K562 (cell line): Measurements from ENCODE around the gene SACM1L. TPM values are rescaled to one million over a fixed set of nuclear protein-coding genes. Genes with fewer than 3 reads are reported as not detected.

Experiments used
- ATAC-seq: fragments of 200-7000 bp; cut with Tn5 transposase; 3 replicates; pipeline ENCODE4 v1.9.1; 2020; ENCODE audit warnings: moderate library complexity
- BruUV-seq: library from RNA; stranded (reverse); fragments of 400-500 nt; replicated peaks from 2 replicates; lab custom pipeline; 2021; lab: Mats Ljungman, UMichigan
- CTCF ChIA-PET: fragments of 300-600 bp; formaldehyde crosslinking; extraction: SDS; loops from one replicate; lab custom pipeline; 2021; ENCODE audit warnings: low intra/inter-chr PET ratio; lab: Yijun Ruan, JAX
- POLR2A ChIA-PET: fragments of 300-600, 350-650 bp; sonication (Branson Sonifier 250); formaldehyde crosslinking; extraction: SDS; loops from one replicate; lab custom pipeline; 2021; ENCODE audit warnings: antibody characterized with exemption, inconsistent platforms; lab: Yijun Ruan, JAX
- DNase-seq, 4 experiments: peaks; one replicate each; pipeline versions ENCODE4 v3.0.0 to v3.0.0-alpha.2; 2011 to 2018; ENCODE audit warnings: low spot score in 3 of 4, mixed read lengths in 3 of 4; ENCODE audit errors: extremely low read depth in 1 of 4
- FAIRE-seq: peaks from 2 replicates; lab custom pipeline; 2011; peaks lifted over from hg19 to GRCh38; lab: Jason Lieb, UNC
- H2AFZ ChIP-seq: 2 replicates; pipeline ENCODE4 v1.6.0; 2011; ENCODE audit warnings: low read depth, low read length, control low read depth, inconsistent platforms
- H3K27ac ChIP-seq: fragments of 200-600 bp; 3 replicates; pipeline ENCODE4 v1.8.0; 2011; ENCODE audit warnings: low read depth, mild to moderate bottlenecking, control low read depth, inconsistent platforms, low read length, moderate library complexity, mixed read lengths; ENCODE audit errors: extremely low read depth
- H3K27me3 ChIP-seq, 2 experiments: fragments of 300-600 bp in 1 of 2; 2 replicates in 1 of 2; 3 replicates in 1 of 2; pipeline versions ENCODE4 v1.6.0 to v1.8.0; 2011; ENCODE audit warnings: inconsistent platforms in 2 of 2, low read length in 2 of 2, mild to moderate bottlenecking in 1 of 2, mixed read lengths in 1 of 2, moderate library complexity in 1 of 2; ENCODE audit not compliant: control insufficient read depth in 2 of 2, insufficient read depth in 2 of 2
- H3K36me3 ChIP-seq: fragments of 300-600 bp; 3 replicates; pipeline ENCODE4 v1.8.0; 2011; ENCODE audit warnings: mild to moderate bottlenecking, low read length, inconsistent platforms; ENCODE audit not compliant: control insufficient read depth, insufficient read depth
- H3K4me1 ChIP-seq, 2 experiments: fragments of 200-600 bp in 1 of 2; replicated peaks in 1 of 2; 2 replicates in 1 of 2; 3 replicates in 1 of 2; pipeline versions ENCODE4 v1.5.1 to v1.8.0; 2011; ENCODE audit warnings: inconsistent platforms in 2 of 2, low read length in 2 of 2, mild to moderate bottlenecking in 1 of 2, mixed read lengths in 1 of 2, moderate library complexity in 1 of 2; ENCODE audit not compliant: control insufficient read depth in 2 of 2, insufficient read depth in 2 of 2
- H3K4me2 ChIP-seq: 2 replicates; pipeline ENCODE4 v1.6.1; 2011; ENCODE audit warnings: low read length, control low read depth, inconsistent platforms, mixed read lengths; ENCODE audit not compliant: insufficient read depth
- H3K4me3 ChIP-seq: fragments of 200-600 bp; sonication (generic), shearing (Covaris generic); 2 replicates; pipeline ENCODE4 v1.5.1; 2016; ENCODE audit warnings: control low read depth, inconsistent platforms
- H3K79me2 ChIP-seq: fragments of 200-600 bp; 3 replicates; pipeline ENCODE4 v1.8.0; 2011; ENCODE audit warnings: low read length, inconsistent platforms; ENCODE audit not compliant: control insufficient read depth, insufficient read depth
- H3K9ac ChIP-seq, 2 experiments: 2 replicates each; pipeline versions ENCODE4 v1.6.0 to v1.6.1; 2011; ENCODE audit warnings: low read depth in 2 of 2, low read length in 2 of 2, control low read depth in 1 of 2, inconsistent platforms in 1 of 2, mild to moderate bottlenecking in 1 of 2, mixed read lengths in 1 of 2; ENCODE audit not compliant: insufficient read depth in 1 of 2
- H3K9me1 ChIP-seq: one replicate; pipeline ENCODE4 v1.6.0; 2011; ENCODE audit warnings: inconsistent platforms, mild to moderate bottlenecking, low read length, moderate library complexity; ENCODE audit not compliant: control insufficient read depth, insufficient read depth
- H3K9me3 ChIP-seq: replicated peaks from 2 replicates; pipeline ENCODE4 v1.5.1; 2011; ENCODE audit warnings: low read depth, low read length, inconsistent platforms; ENCODE audit not compliant: control insufficient read depth, insufficient read depth
- H4K20me1 ChIP-seq: replicated peaks from 2 replicates; pipeline ENCODE4 v1.6.1; 2011; ENCODE audit warnings: low read length, inconsistent platforms, mixed read lengths; ENCODE audit not compliant: control insufficient read depth, insufficient read depth
- CEBPB ChIP-seq: fragments of 450-650 bp; IDR thresholded peaks from 2 replicates; pipeline ENCODE4 v1.6.1; 2016; ENCODE audit warnings: missing genetic modification characterization, missing compliant biosample characterization
- CSDE1 ChIP-seq, 2 experiments: fragments of 450-650 bp; IDR thresholded peaks; 2 replicates each; pipeline ENCODE4 v1.6.1; 2016; ENCODE audit warnings: mild to moderate bottlenecking in 1 of 2
- HIVEP1 ChIP-seq: fragments of 250-450 bp; sonication (Bioruptor Pico); IDR thresholded peaks from 2 replicates; pipeline ENCODE4 v1.4.0; 2020; ENCODE audit warnings: mild to moderate bottlenecking
- HNRNPH1 ChIP-seq: fragments of 200-400 bp; formaldehyde crosslinking; optimal IDR thresholded peaks from 2 replicates; pipeline ENCODE3; 2017; ENCODE audit warnings: low read depth, mild to moderate bottlenecking, low read length, moderate library complexity
- JUNB ChIP-seq: fragments of 450-650 bp; formaldehyde crosslinking; conservative IDR thresholded peaks from 2 replicates; pipeline ENCODE4 v1.4.0; 2020; ENCODE audit warnings: mild to moderate bottlenecking
- KLF1 ChIP-seq: fragments of 450-650 bp; IDR thresholded peaks from 2 replicates; pipeline ENCODE4 v1.6.1; 2016; ENCODE audit warnings: missing genetic modification characterization, missing compliant biosample characterization
- NBN ChIP-seq: fragments of 450-650 bp; IDR thresholded peaks from 2 replicates; pipeline ENCODE4 v1.6.1; 2016; ENCODE audit warnings: low read depth, mild to moderate bottlenecking
- POLR2AphosphoS5 ChIP-seq: IDR thresholded peaks from 2 replicates; pipeline ENCODE4 v1.6.1; 2011; ENCODE audit warnings: mild to moderate bottlenecking, low read depth, low read length, moderate library complexity; ENCODE audit not compliant: control insufficient read depth, insufficient read depth
- ZNF175 ChIP-seq: fragments of 200-800 bp; sonication (Bioruptor generic); IDR thresholded peaks from 2 replicates; pipeline ENCODE4 v1.6.1; 2016; ENCODE audit warnings: low read depth, mild to moderate bottlenecking, missing genetic modification characterization, missing compliant biosample characterization
- ZNF695 ChIP-seq: fragments of 450-650 bp; formaldehyde crosslinking; IDR thresholded peaks from 2 replicates; pipeline ENCODE4 v1.4.0; 2020; ENCODE audit warnings: mild to moderate bottlenecking, moderate library complexity
- WGBS: fragments of 100-300 bp; shearing (Covaris generic); methylation state at CpG from one replicate; pipeline ENCODE4 v1.1.6; 2016; ENCODE audit warnings: low coverage, mixed read lengths; ENCODE audit not compliant: insufficient coverage; ENCODE audit errors: missing lambda C conversion rate; 5-methylcytosine and 5-hydroxymethylcytosine counted together
- in situ Hi-C: fragments of 300-500 bp; cut with MboI; formaldehyde crosslinking; loops from 4 replicates; pipeline ENCODE4 v1.15.0; 2018; ENCODE audit warnings: inconsistent platforms, mixed read lengths
- intact Hi-C: fragments of 100-400 bp; cut with micrococcal nuclease; formaldehyde crosslinking; loops from 2 replicates; pipeline ENCODE4 v1.14.2; 2022
- polyA plus RNA-seq, 8 experiments: library from polyadenylated mRNA; depleted of rRNA in 4 of 8; stranded (reverse) in 5 of 8; unstranded in 3 of 8; fragments of >200 nt; fragmentation: Nextera tagmentation in 2 of 8; fragmentation: Illumina TruSeq in 1 of 8; extraction: Ambion mirVana in 2 of 8; extraction: Trizol in 1 of 8; gene quantifications; 2 replicates each; pipeline versions ENCODE4 v1.2.1 to v1.2.3, GENCODE V29; 2011 to 2014; ENCODE audit warnings: inconsistent platforms in 1 of 8, missing spikeins in 1 of 8
- total RNA-seq, 7 experiments: library from RNA; depleted of rRNA in 6 of 7; stranded (reverse); fragments of >200 nt in 6 of 7; fragmentation: Illumina TruSeq in 2 of 7; extraction: Trizol in 2 of 7; gene quantifications; 2 replicates each; pipeline versions ENCODE4 v1.2.1 to v1.2.3, GENCODE V29; 2011 to 2021; ENCODE audit warnings: low replicate concordance in 1 of 7
- TF ChIP-seq, protein P1 (sequence below): sonication (generic); formaldehyde crosslinking; IDR thresholded peaks from 2 replicates; pipeline ENCODE4 v1.8.1; 2023; ENCODE audit warnings: mild to moderate bottlenecking, missing genetic modification reagents
- TF ChIP-seq, protein P2 (sequence below): sonication (generic); formaldehyde crosslinking; IDR thresholded peaks from 2 replicates; pipeline ENCODE4 v1.8.1; 2023; ENCODE audit warnings: missing genetic modification reagents, mild to moderate bottlenecking, borderline replicate concordance

The SACM1L gene
- total and polyA plus RNA-seq, 9 of the 15 experiments (the other 6 are each of a cell fraction or from before 2014, with no cell fraction given): 25.7 to 67.2 (median 40.3) TPM

DNA sequence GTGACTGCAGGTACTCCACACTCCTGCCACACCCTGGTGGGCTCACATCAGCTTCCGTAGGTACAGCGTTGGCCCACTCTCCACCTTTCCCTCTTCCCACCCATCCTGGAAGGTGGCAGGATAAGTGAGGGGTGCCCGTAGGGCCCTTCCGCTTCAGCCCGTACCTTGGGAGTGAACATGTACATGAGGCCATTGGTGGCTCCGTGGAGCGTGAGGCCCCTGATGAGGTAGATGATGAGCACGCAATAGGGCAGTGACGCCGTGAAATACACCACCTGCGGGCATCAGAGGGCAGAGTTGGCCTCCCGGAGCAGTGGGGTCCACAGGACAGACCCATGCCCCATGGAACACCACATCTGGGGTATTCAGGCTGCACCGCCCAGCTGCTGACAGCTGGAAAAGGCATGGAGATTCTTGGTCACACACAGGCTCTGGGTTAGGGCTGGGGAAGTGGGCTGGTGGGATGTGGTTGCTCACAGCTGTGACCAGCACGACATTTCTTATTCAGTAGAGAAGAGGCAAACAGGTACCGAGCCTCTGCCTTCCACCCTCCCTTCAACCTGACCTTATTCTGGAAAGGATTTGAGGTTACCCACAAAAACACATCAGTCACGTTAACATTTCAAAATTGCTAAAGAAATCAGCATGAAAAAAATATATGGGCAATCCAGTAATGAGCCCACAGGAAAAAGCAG, 83.3 kb downstream of the SACM1L start (continued):
- no peak for TF ChIP-seq KLF1 (tag)

DNA sequence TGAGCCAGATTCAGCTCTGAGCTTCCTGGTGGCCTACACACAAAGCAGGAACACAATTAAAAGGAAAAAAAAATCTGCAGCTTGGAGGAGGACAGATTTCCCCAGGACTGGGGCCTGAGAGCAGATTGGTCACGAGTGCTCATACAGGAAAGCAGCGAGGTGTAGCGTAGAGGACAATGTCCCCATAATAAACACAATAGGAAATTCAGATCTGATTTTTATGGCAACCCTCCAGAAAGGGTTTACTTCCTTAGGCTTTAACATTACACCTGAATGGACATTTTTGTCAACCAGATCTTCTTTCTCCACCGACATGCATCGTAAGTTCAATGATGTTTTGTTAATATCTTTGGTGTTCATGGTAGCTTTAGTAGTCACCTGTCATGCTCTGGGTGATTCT, 83.9 kb downstream of the SACM1L start:
- Histone ChIP-seq H3K4me2 (no peak overlapping the region), H3K27ac (no peak overlapping the region), H3K27me3 (peaks cover 36 to 65% of the 10 kb centered on the region in 2 experiments; a peak in 4 of 5 replicates), H4K20me1 (no peaks in the 10 kb centered on the region; the same call in 1 of the 2 replicates), H3K9me3 (no peaks in the 10 kb centered on the region), H3K79me2 (no peaks in the 10 kb centered on the region), H3K4me1 (0 out of 5 replicates have a peak, but pooled peaks cover 0 to 3% of the 10 kb centered on the region in 2 experiments), H3K36me3 (no peaks in the 10 kb centered on the region), H3K9me1 (no peaks in the 10 kb centered on the region), H3K4me3 (no peak overlapping the region), H3K9ac (no peak overlapping the region), H2AFZ (no peak overlapping the region)
- POLR2A ChIA-PET: no interaction called here
- ATAC-seq: no peak
- intact Hi-C loops: no loop called here
- FAIRE-seq: no peak
- DNase-seq: no peak
- BruUV-seq: no TSS peak
- in situ Hi-C loops: no loop called here
- TF ChIP-seq JUNB (CRISPR knock-in tag) (no peak), CSDE1 (IDR thresholded peaks at IDR 0.05) (no peak), POLR2AphosphoS5 (no peak), HIVEP1 (CRISPR knock-in tag) (no peak), CEBPB (tag) (no peak), ZNF175 (CRISPR knock-in tag) (no peak), ZNF695 (CRISPR knock-in tag) (no peak), NBN (no peak), HNRNPH1 (no peak)
- TF ChIP-seq, protein P1, sequence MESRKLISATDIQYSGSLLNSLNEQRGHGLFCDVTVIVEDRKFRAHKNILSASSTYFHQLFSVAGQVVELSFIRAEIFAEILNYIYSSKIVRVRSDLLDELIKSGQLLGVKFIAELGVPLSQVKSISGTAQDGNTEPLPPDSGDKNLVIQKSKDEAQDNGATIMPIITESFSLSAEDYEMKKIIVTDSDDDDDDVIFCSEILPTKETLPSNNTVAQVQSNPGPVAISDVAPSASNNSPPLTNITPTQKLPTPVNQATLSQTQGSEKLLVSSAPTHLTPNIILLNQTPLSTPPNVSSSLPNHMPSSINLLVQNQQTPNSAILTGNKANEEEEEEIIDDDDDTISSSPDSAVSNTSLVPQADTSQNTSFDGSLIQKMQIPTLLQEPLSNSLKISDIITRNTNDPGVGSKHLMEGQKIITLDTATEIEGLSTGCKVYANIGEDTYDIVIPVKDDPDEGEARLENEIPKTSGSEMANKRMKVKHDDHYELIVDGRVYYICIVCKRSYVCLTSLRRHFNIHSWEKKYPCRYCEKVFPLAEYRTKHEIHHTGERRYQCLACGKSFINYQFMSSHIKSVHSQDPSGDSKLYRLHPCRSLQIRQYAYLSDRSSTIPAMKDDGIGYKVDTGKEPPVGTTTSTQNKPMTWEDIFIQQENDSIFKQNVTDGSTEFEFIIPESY (CRISPR knock-in tag): no peak
- TF ChIP-seq, protein P2, sequence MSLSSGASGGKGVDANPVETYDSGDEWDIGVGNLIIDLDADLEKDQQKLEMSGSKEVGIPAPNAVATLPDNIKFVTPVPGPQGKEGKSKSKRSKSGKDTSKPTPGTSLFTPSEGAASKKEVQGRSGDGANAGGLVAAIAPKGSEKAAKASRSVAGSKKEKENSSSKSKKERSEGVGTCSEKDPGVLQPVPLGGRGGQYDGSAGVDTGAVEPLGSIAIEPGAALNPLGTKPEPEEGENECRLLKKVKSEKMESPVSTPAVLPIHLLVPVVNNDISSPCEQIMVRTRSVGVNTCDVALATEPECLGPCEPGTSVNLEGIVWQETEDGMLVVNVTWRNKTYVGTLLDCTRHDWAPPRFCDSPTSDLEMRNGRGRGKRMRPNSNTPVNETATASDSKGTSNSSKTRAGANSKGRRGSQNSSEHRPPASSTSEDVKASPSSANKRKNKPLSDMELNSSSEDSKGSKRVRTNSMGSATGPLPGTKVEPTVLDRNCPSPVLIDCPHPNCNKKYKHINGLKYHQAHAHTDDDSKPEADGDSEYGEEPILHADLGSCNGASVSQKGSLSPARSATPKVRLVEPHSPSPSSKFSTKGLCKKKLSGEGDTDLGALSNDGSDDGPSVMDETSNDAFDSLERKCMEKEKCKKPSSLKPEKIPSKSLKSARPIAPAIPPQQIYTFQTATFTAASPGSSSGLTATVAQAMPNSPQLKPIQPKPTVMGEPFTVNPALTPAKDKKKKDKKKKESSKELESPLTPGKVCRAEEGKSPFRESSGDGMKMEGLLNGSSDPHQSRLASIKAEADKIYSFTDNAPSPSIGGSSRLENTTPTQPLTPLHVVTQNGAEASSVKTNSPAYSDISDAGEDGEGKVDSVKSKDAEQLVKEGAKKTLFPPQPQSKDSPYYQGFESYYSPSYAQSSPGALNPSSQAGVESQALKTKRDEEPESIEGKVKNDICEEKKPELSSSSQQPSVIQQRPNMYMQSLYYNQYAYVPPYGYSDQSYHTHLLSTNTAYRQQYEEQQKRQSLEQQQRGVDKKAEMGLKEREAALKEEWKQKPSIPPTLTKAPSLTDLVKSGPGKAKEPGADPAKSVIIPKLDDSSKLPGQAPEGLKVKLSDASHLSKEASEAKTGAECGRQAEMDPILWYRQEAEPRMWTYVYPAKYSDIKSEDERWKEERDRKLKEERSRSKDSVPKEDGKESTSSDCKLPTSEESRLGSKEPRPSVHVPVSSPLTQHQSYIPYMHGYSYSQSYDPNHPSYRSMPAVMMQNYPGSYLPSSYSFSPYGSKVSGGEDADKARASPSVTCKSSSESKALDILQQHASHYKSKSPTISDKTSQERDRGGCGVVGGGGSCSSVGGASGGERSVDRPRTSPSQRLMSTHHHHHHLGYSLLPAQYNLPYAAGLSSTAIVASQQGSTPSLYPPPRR (CRISPR knock-in tag): no peak
- CTCF ChIA-PET: no interaction called here
- 3% methylated on average over 5 of the region's 5 CpGs for WGBS
